GM23338 (cell line): ENCODE measurements around the gene SHOC1. TPM values are rescaled to one million over a fixed set of nuclear protein-coding genes. Genes with fewer than 3 reads are reported as not detected.

Source experiments
- ATAC-seq: fragments of 200-7000 bp; cut with Tn5 transposase; 3 replicates; pipeline ENCODE4 v1.9.1; 2020
- DNase-seq: peaks from one replicate; pipeline ENCODE4 v3.0.0-alpha.2; 2015; ENCODE audit warnings: low spot score
- H2AFZ ChIP-seq: fragments of 200-600 bp; sonication (generic); 2 replicates; pipeline ENCODE4 v1.8.0; 2016; ENCODE audit warnings: antibody characterized with exemption, mild to moderate bottlenecking, moderate library complexity
- H3F3A ChIP-seq: fragments of 200-600 bp; sonication (generic); replicated peaks from 2 replicates; pipeline ENCODE4 v1.8.0; 2017; ENCODE audit warnings: antibody characterized with exemption, mixed run types, low read depth
- H3K27ac ChIP-seq: fragments of 200-600 bp; sonication (generic); 2 replicates; pipeline ENCODE4 v1.6.1; 2016; ENCODE audit warnings: low read depth
- H3K27me3 ChIP-seq: fragments of 200-600 bp; sonication (generic); 2 replicates; pipeline ENCODE4 v1.8.0; 2016; ENCODE audit warnings: mild to moderate bottlenecking, mixed run types, moderate library complexity; ENCODE audit not compliant: insufficient read depth
- H3K36me3 ChIP-seq: fragments of 200-600 bp; sonication (generic); 2 replicates; pipeline ENCODE4 v1.8.0; 2016; ENCODE audit warnings: mild to moderate bottlenecking; ENCODE audit not compliant: insufficient read depth
- H3K4me1 ChIP-seq: fragments of 200-600 bp; sonication (generic); 2 replicates; pipeline ENCODE4 v1.8.0; 2016; ENCODE audit warnings: mild to moderate bottlenecking, moderate library complexity; ENCODE audit not compliant: insufficient read depth
- H3K4me2 ChIP-seq: fragments of 200-600 bp; sonication (generic); 2 replicates; pipeline ENCODE4 v1.7.1; 2017; ENCODE audit warnings: mixed run types
- H3K4me3 ChIP-seq: fragments of 200-600 bp; sonication (generic); 2 replicates; pipeline ENCODE4 v1.6.1; 2016; ENCODE audit warnings: mixed run types
- H3K79me2 ChIP-seq: fragments of 200-600 bp; sonication (generic); replicated peaks from 2 replicates; pipeline ENCODE4 v1.8.0; 2017; ENCODE audit warnings: mild to moderate bottlenecking; ENCODE audit not compliant: insufficient read depth
- H3K9me2 ChIP-seq: fragments of 200-600 bp; sonication (generic); 2 replicates; pipeline ENCODE4 v1.8.0; 2017; ENCODE audit not compliant: insufficient read depth
- H4K20me1 ChIP-seq: fragments of 200-600 bp; sonication (generic); replicated peaks from 2 replicates; pipeline ENCODE4 v1.8.0; 2017; ENCODE audit warnings: mild to moderate bottlenecking; ENCODE audit not compliant: insufficient read depth
- H3K27ac Mint-ChIP-seq: 2 replicates; pipeline ENCODE4 v1.8.0; 2020; ENCODE audit warnings: inconsistent platforms, mild to moderate bottlenecking, moderate library complexity, mixed read lengths
- H3K27me3 Mint-ChIP-seq: 3 replicates; pipeline ENCODE4 v1.8.0; 2022; ENCODE audit warnings: low read depth, mild to moderate bottlenecking, moderate library complexity, mixed read lengths, inconsistent platforms; ENCODE audit not compliant: insufficient read depth, poor library complexity
- H3K36me3 Mint-ChIP-seq: 3 replicates; pipeline ENCODE4 v1.8.0; 2021; ENCODE audit warnings: low read depth, mild to moderate bottlenecking, inconsistent platforms, moderate library complexity, mixed read lengths
- H3K4me1 Mint-ChIP-seq: 3 replicates; pipeline ENCODE4 v1.8.0; 2020; ENCODE audit warnings: mild to moderate bottlenecking, inconsistent platforms, mixed read lengths
- H3K4me3 Mint-ChIP-seq: 3 replicates; pipeline ENCODE4 v1.8.0; 2021; ENCODE audit warnings: moderate library complexity, mild to moderate bottlenecking, inconsistent platforms, mixed read lengths
- H3K9me3 Mint-ChIP-seq: 3 replicates; pipeline ENCODE4 v1.8.0; 2020; ENCODE audit warnings: moderate library complexity, mild to moderate bottlenecking, inconsistent platforms, mixed read lengths
- CREB1 ChIP-seq: fragments of 250-450 bp; sonication (Bioruptor Pico); IDR thresholded peaks from 2 replicates; pipeline ENCODE4 v1.5.0; 2020; ENCODE audit warnings: low read depth, mild to moderate bottlenecking, moderate library complexity
- CTCF ChIP-seq, 2 experiments: fragments of 200-600 bp in 1 of 2; sonication (generic) in 1 of 2; conservative IDR thresholded peaks; 2 replicates each; pipeline versions ENCODE4 v1.5.1 to v1.6.1; 2016 to 2017; ENCODE audit warnings: antibody characterized with exemption in 2 of 2, low read depth in 2 of 2, mild to moderate bottlenecking in 2 of 2, moderate library complexity in 1 of 2
- ETS1 ChIP-seq: IDR thresholded peaks from 2 replicates; pipeline ENCODE4 v1.6.1; 2016; ENCODE audit warnings: antibody characterized with exemption
- EZH2 ChIP-seq: fragments of 200-600 bp; sonication (generic); IDR thresholded peaks from one replicate; pipeline ENCODE4 v1.8.0; 2017; ENCODE audit warnings: antibody characterized with exemption, mild to moderate bottlenecking, low read depth; ENCODE audit not compliant: unreplicated experiment
- EZH2phosphoT487 ChIP-seq: fragments of 200-600 bp; sonication (generic); IDR thresholded peaks from one replicate; pipeline ENCODE4 v1.8.1; 2018; ENCODE audit warnings: antibody characterized with exemption; ENCODE audit not compliant: unreplicated experiment
- JUNB ChIP-seq: IDR thresholded peaks from one replicate; pipeline ENCODE4 v1.6.1; 2016; ENCODE audit warnings: antibody characterized with exemption; ENCODE audit not compliant: unreplicated experiment
- NANOG ChIP-seq: IDR thresholded peaks from 2 replicates; pipeline ENCODE4 v1.6.1; 2016; ENCODE audit warnings: antibody characterized with exemption, borderline replicate concordance
- POLR2AphosphoS5 ChIP-seq: IDR thresholded peaks from 2 replicates; pipeline ENCODE4 v1.6.1; 2016; ENCODE audit warnings: antibody characterized with exemption, low read depth
- REST ChIP-seq: IDR thresholded peaks from one replicate; pipeline ENCODE4 v1.6.1; 2018; ENCODE audit warnings: antibody characterized with exemption; ENCODE audit not compliant: unreplicated experiment
- STAT1 ChIP-seq: IDR thresholded peaks from one replicate; pipeline ENCODE4 v1.6.1; 2016; ENCODE audit warnings: antibody characterized with exemption; ENCODE audit not compliant: unreplicated experiment
- ZNF114 ChIP-seq: fragments of 250-450 bp; sonication (Bioruptor Pico); IDR thresholded peaks from 2 replicates; pipeline ENCODE4 v1.5.0; 2020; ENCODE audit warnings: mild to moderate bottlenecking, moderate library complexity
- ZNF331 ChIP-seq: fragments of 250-450 bp; sonication (Bioruptor Pico); IDR thresholded peaks from 2 replicates; pipeline ENCODE4 v1.5.0; 2020; ENCODE audit warnings: low read depth, mild to moderate bottlenecking, moderate library complexity
- ZNF462 ChIP-seq: fragments of 250-450 bp; sonication (Bioruptor Pico); IDR thresholded peaks from 2 replicates; pipeline ENCODE4 v1.5.0; 2020; ENCODE audit warnings: mild to moderate bottlenecking, moderate library complexity
- polyA plus RNA-seq: library from polyadenylated mRNA; unstranded; fragments of >200 nt; fragmentation: Nextera tagmentation; extraction: Ambion mirVana; gene quantifications from 2 replicates; pipeline ENCODE4 v1.2.1, GENCODE V29; 2016
- total RNA-seq: library from RNA; depleted of rRNA; stranded (reverse); fragments of >200 nt; shearing (Covaris generic); gene quantifications from 2 replicates; pipeline ENCODE4 v1.2.3, GENCODE V29; 2014

SHOC1 gene
- total and polyA plus RNA-seq, 2 experiments from 2014 or later, result 0.39 TPM; not detected in 1

- ATAC-seq (no peak), DNase-seq (no peak)
- Histone ChIP-seq H2AFZ (no peak overlapping the region), H3K27me3 (no peaks in the 10 kb centered on the region), H3F3A (no peaks in the 10 kb centered on the region), H3K4me2 (no peak overlapping the region), H3K79me2 (no peaks in the 10 kb centered on the region), H3K4me3 (no peak overlapping the region), H3K4me1 (no peaks in the 10 kb centered on the region), H3K36me3 (no peaks in the 10 kb centered on the region), H4K20me1 (no peaks in the 10 kb centered on the region), H3K9me2 (no peaks in the 10 kb centered on the region), H3K27ac (no peak overlapping the region)
- 0 out of 3 replicates have a peak, but pooled peaks cover 3% of the 10 kb centered on the region for H3K4me1 Mint-ChIP-seq
- TF ChIP-seq ZNF462 (CRISPR knock-in tag) (no peak), EZH2phosphoT487 (no peak), NANOG (no peak), POLR2AphosphoS5 (no peak), ZNF331 (CRISPR knock-in tag) (no peak), JUNB (no peak), CREB1 (CRISPR knock-in tag) (no peak), ETS1 (no peak), REST (no peak), CTCF (conservative IDR thresholded peaks at IDR 0.05; ENCODE audit: low read depth in 2 of 2) (no peak), ZNF114 (CRISPR knock-in tag) (no peak), STAT1 (no peak), EZH2 (no peak)
- peaks cover 2% of the 10 kb centered on the region for H3K27me3 Mint-ChIP-seq
- no peak overlapping the region for H3K4me3 Mint-ChIP-seq
- H3K9me3 Mint-ChIP-seq, result peaks cover 15% of the 10 kb centered on the region
- no peak overlapping the region for H3K27ac Mint-ChIP-seq
- H3K36me3 Mint-ChIP-seq, result peaks cover 3% of the 10 kb centered on the region; the same call in 1 of the 3 replicates
Measured at GRCh38 chr9:111762556-111762955, 32.2 kb downstream of the SHOC1 start.
